Mucosa of descending colon (tissue), 3 donors: ENCODE measurements around the gene KCNB1. TPM values are rescaled to one million over a fixed set of nuclear protein-coding genes. Genes with fewer than 3 reads are reported as not detected.
A peak's percentile ranks its signal among the peaks of the same experiment; 100 is the strongest.

ENCODE experiments used
- ATAC-seq: fragments of 200-7000 bp; cut with Tn5 transposase; one replicate; pipeline ENCODE4 v1.9.1; 2020; ENCODE audit warnings: mild to moderate bottlenecking, moderate library complexity
- DNase-seq, 3 donors: peaks; one replicate each; pipeline ENCODE4 v3.0.0-alpha.2; 2020
- H3K36me3 ChIP-seq: fragments of 200-600 bp; one replicate; pipeline ENCODE4 v1.8.0; 2021; ENCODE audit warnings: low read depth, mild to moderate bottlenecking
- H3K4me1 ChIP-seq: fragments of 200-600 bp; one replicate; pipeline ENCODE4 v1.8.0; 2021; ENCODE audit warnings: low read depth, mild to moderate bottlenecking
- H3K4me3 ChIP-seq: fragments of 200-600 bp; one replicate; pipeline ENCODE4 v1.8.0; 2021; ENCODE audit warnings: mild to moderate bottlenecking
- H3K9me3 ChIP-seq: fragments of 200-600 bp; one replicate; pipeline ENCODE4 v1.8.0; 2021; ENCODE audit warnings: mild to moderate bottlenecking
- CTCF ChIP-seq: fragments of 200-600 bp; IDR thresholded peaks from one replicate; pipeline ENCODE4 v1.8.0; 2022; ENCODE audit warnings: antibody characterized with exemption, mild to moderate bottlenecking
- intact Hi-C, 2 donors: fragments of 100-400 bp; cut with DNase I in 1 of 2; cut with micrococcal nuclease in 1 of 2; formaldehyde crosslinking; loops; one replicate each; pipeline versions ENCODE4 v1.11.0 to v1.11.1; 2022; cut with DNase I, micrococcal nuclease
- total RNA-seq, 3 donors: library from RNA; stranded (reverse); fragmentation: NEBNext Ultra II Directional in 2 of 3; extraction: Animal tissue kit (Norgen Biotek cat#: 25700) in 2 of 3; gene quantifications; one replicate each; pipeline versions ENCODE4 v1.2.1 to v1.2.4, GENCODE V29; 2021 to 2023
- donor health status: DM: no; HTN: no; CAD: no; lungs with moderate emphysema.
- donor health status: DM: no; HTN: no; CAD: no.
- donor health status: DM: no; HTN: yes; CAD: no.

KCNB1 gene
- total RNA-seq, 3 donors from 2014 or later, result 0.46 to 14.6 (median 2.3) TPM

- Histone ChIP-seq H3K36me3 (no peaks in the 10 kb centered on the region), H3K4me1 (no peaks in the 10 kb centered on the region), H3K4me3 (no peak overlapping the region), H3K9me3 (no peaks in the 10 kb centered on the region)
- intact Hi-C loops, result no loop called here
- ATAC-seq (no peak), DNase-seq (no peak)
- TF ChIP-seq CTCF, result no peak
These were observed 82.1 kb downstream of the KCNB1 start for GRCh38 chr20:49400410-49400809.

GRCh38 chr20:49399329-49399728 lies 83.1 kb downstream of the KCNB1 start:
- Histone ChIP-seq H3K4me1 (no peaks in the 10 kb centered on the region), H3K4me3 (no peak overlapping the region), H3K9me3 (no peaks in the 10 kb centered on the region), H3K36me3 (no peaks in the 10 kb centered on the region)
- intact Hi-C loops, result no loop called here
- peak in 1 of 3 donors; percentile 36 for DNase-seq
- TF ChIP-seq CTCF, result no peak
- ATAC-seq, result no peak

GRCh38 chr20:49398401-49399144 lies 83.9 kb downstream of the KCNB1 start:
- no peaks in the 10 kb centered on the region for H3K4me1 ChIP-seq
- intact Hi-C loops, result no loop called here

GRCh38 chr20:49397525-49397924 lies 84.9 kb downstream of the KCNB1 start:
- Histone ChIP-seq H3K9me3 (no peaks in the 10 kb centered on the region), H3K4me3 (no peak overlapping the region), H3K4me1 (no peaks in the 10 kb centered on the region), H3K36me3 (no peaks in the 10 kb centered on the region)
- ATAC-seq (peak; percentile 33), DNase-seq (no peak)
- intact Hi-C loops, result no loop called here
- no peak for TF ChIP-seq CTCF

More at GRCh38 chr20:49398401-49399144, 83.9 kb downstream of the KCNB1 start:
- no peak for TF ChIP-seq CTCF
- Histone ChIP-seq H3K4me3 (no peak overlapping the region), H3K36me3 (no peaks in the 10 kb centered on the region), H3K9me3 (no peaks in the 10 kb centered on the region)
- DNase-seq (no peak), ATAC-seq (no peak)

- Histone ChIP-seq H3K4me3 (no peak overlapping the region), H3K36me3 (no peaks in the 10 kb centered on the region), H3K9me3 (no peaks in the 10 kb centered on the region), H3K4me1 (no peaks in the 10 kb centered on the region)
- DNase-seq (no peak), ATAC-seq (no peak)
- intact Hi-C loops, result no loop called here
- no peak for TF ChIP-seq CTCF
These were observed 86.2 kb downstream of the KCNB1 start for GRCh38 chr20:49396230-49396629.

- no peak for ATAC-seq
- no peak for DNase-seq
- H3K9me3 ChIP-seq, result no peaks in the 10 kb centered on the region
- no peak for TF ChIP-seq CTCF
- no peak overlapping the region for H3K4me3 ChIP-seq
- intact Hi-C loops, result no loop called here
- no peaks in the 10 kb centered on the region for H3K36me3 ChIP-seq
- H3K4me1 ChIP-seq, result no peaks in the 10 kb centered on the region
These were observed 86.8 kb downstream of the KCNB1 start for GRCh38 chr20:49395659-49396058.
